GM10266 (cell line): Measurements from ENCODE around the gene PATL1.

Source experiments
- DNase-seq: peaks from one replicate; pipeline ENCODE4 v3.0.0; 2012; ENCODE audit errors: extremely low spot score
- TF ChIP-seq, protein P1 (sequence below): IDR thresholded peaks from 2 replicates; pipeline ENCODE4 v1.5.1; 2012; ENCODE audit warnings: mild to moderate bottlenecking, low read depth; ENCODE audit not compliant: control insufficient read depth, insufficient read depth; ENCODE audit errors: missing control alignments

The PATL1 gene

DNA sequence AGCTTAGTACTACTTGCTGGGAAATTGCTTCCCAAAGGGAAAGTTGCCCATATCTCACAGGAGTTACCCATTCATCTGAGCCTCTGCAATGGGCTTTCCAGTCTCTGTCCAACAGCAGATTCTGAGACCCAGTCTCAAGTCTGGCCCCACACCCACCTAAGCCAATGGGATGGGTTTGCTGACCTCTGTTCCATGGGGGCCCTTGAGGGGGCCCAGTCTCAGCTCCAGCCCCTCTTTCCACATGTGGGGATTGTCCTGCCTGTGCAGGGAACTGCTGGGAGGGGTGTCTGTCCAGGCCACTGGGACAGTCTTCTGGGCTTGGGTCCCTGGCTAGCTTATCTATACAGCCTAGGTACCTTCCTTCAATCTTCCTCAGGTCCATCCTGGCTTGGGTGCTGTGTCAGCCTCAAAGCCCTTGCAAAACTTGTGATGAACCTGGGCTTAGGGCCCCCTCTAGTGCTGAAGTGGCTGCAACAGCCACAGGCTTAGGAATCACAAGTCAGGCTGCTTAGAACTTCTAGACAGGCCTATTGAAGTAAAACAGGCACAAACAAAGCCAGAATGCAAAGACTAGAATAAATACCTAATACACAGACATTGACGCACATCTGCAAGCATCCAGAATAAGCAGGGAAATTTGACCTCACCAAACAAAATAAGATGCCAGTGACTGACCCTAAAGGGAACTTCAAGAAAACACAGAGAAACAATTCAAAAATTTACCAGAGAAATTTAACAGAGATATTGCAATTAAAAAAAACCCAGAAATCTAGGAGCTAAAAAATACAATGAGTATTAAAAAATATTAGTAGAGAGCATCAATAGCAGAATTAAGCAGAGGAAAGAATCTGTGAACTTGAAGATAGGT, 11.7 kb upstream of the PATL1 start:
- TF ChIP-seq, protein P1, sequence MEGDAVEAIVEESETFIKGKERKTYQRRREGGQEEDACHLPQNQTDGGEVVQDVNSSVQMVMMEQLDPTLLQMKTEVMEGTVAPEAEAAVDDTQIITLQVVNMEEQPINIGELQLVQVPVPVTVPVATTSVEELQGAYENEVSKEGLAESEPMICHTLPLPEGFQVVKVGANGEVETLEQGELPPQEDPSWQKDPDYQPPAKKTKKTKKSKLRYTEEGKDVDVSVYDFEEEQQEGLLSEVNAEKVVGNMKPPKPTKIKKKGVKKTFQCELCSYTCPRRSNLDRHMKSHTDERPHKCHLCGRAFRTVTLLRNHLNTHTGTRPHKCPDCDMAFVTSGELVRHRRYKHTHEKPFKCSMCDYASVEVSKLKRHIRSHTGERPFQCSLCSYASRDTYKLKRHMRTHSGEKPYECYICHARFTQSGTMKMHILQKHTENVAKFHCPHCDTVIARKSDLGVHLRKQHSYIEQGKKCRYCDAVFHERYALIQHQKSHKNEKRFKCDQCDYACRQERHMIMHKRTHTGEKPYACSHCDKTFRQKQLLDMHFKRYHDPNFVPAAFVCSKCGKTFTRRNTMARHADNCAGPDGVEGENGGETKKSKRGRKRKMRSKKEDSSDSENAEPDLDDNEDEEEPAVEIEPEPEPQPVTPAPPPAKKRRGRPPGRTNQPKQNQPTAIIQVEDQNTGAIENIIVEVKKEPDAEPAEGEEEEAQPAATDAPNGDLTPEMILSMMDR = peak; percentile 82
- DNase-seq = peak; percentile 66

DNA sequence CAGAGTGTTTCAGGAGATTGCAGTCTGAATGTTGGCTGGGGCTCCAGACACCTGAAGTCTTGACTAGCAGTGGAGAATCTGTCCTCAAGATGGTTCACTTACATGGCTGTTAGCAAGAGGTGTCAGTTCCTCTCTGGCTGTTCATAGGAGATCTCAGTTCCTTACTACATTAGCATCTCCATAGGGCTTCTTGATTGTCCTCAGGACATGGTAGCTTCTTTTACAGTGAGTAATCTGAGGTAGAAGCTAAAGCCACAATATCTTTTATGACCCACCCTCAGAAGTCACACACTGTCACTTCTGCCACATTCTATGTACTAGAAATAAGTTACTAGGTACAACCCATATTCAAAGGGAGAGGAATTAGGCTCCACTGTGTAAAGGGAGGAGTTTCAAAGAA, 10.5 kb upstream of the PATL1 start:
- TF ChIP-seq, protein P1 = no peak
- DNase-seq = no peak

DNA sequence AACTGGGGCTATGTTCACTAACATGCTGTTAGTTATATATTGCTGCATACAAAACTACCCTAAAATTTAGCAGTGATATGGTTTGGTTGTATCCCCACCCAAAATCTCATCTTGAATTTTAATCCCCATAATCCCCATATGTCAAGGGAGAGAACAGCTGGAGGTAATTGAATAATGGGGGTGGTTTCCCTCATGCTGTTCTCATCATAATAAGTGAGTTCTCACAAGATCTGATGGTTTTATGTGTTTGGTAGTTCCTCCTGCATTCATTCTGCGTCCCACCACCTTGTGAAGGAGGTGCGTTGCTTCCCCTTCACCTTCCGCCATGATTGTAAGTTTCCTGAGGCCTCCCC, 10.0 kb upstream of the PATL1 start:
- TF ChIP-seq, protein P1 = no peak
- no peak for DNase-seq

DNA sequence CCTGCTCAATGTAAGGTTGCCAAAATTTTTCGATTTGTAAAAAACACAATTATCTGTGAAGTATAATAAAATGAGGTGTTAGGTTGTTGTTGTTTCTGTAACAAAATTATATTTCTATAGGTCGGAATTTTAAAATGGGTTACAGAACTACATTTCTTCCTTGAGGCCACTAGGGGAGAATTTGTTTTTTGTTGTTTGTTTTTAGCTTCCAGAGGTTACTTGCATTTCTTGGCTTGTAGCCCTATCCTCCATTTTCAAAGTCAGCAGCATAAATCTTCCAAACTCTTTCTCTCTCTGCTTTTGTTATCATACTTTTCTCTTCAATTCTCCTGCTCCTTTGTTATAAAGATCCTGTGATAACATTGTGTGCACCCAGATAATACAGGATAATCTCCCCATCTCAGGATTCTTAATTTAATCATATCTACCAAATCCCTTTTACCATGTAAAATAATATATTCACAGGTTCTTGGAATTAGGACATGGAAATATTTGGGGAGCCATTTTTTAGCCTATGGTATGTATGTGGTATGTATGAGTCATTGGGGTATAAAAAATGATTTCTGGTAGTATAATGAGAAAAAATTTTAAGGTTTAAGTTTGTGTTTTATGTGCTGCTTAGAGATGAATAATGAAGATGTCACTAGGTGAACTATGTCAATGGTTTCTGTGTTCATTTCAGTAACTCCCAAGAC, 9.4 kb upstream of the PATL1 start:
- TF ChIP-seq, protein P1 = no peak
- no peak for DNase-seq

DNA sequence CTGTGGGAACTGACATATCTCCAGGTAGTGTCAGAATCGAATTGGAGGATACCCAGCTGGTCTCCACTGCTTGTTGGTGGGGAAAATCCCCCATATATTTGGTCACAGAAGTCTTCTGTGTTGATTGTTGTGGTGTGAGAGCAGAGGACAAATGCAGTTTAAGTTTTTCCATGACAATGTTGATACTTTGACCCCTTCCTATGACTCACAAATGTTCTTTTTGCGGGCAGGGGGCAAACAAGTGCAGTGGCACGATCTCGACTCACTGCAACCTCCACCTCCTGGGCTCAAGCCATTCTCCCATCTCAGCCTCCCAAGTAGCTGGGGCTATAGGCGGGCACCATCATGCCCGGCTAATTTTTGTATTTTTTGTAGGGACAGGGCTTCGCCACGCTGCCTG, 7.4 kb upstream of the PATL1 start:
- TF ChIP-seq, protein P1 = no peak

DNA sequence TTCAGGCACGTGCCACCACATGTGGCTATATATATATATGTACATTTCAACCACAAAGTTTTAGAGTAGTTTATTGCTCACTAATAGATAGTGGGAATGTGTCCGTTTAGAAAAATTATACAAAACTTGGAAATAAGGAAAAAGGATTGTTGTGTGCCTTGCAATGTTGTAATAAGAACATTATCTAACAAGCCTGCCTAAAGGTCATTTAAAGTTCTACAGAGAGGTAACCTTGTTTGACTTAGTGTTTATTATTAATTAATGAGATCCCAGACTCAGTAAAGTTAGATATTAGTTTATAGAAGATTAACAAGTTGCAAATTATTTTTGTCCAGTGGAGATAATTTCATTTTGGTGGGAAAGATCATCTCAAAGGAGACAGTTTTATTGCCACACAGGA, 5.5 kb upstream of the PATL1 start:
- TF ChIP-seq, protein P1 = no peak
- no peak for DNase-seq

More for the DNA sequence above, 7.4 kb upstream of the PATL1 start:
- no peak for DNase-seq

DNA sequence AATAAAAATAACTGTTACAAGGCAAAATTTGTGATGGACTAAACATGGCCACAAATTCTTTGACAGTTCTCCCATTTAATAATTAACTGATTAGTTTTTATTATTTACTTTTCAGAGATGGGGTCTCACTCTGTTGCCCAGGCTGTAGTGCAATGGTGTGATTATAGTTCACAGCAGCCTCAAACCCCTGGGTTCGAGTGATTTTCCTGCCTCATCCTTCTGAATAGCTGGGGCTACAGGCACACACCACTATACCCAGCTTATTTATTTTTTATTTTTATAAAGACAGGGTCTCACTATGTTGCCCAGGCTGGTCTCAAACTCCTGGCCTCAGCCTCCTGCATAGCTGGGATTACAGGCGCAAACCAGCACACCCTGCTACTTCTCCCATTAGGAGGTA, 4.5 kb upstream of the PATL1 start:
- TF ChIP-seq, protein P1 = no peak
- no peak for DNase-seq
